GM23248 (cell line): Measurements from ENCODE around the gene CFAP157.

Experiments used
- EZH2 ChIP-seq: fragments of 200-600 bp; sonication (generic); IDR thresholded peaks from 2 replicates; pipeline ENCODE4 v1.6.1; 2018; ENCODE audit warnings: antibody characterized with exemption, mild to moderate bottlenecking; ENCODE audit not compliant: insufficient read depth, poor library complexity, severe bottlenecking
- EZH2phosphoT487 ChIP-seq: fragments of 200-600 bp; sonication (generic); IDR thresholded peaks from 2 replicates; pipeline ENCODE4 v1.6.1; 2018; ENCODE audit warnings: antibody characterized with exemption, moderate library complexity, mild to moderate bottlenecking, low read depth; ENCODE audit not compliant: insufficient read depth

DNA sequence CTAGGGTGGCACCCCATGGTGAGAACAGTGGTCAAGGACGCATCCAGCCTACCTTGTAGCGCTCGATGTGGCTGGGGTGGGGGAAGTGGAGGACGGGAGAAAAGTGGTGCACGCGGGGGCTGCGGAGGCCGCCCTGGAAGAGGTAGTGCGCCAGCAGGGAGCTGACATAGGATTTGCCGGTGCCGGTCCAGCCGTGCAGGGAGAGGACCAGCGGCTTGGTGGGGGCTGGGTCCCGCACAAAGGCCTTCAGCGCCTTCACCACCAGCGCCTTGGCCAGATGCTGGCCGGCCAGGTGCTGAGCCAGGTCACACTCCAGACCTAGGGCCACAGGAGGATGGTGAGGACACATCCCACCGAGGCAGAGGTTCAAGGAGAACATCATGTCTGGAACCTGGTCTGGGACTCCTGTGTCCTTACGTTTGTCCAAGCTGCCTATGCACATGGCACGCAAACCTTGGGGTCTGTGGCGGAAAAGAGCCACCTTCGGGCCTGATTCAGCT, 27.5 kb downstream of the CFAP157 start:
- no peak for TF ChIP-seq EZH2phosphoT487
- TF ChIP-seq EZH2 = no peak
